Measurements from ENCODE around the gene SLC5A3.

The SLC5A3 gene

DNA sequence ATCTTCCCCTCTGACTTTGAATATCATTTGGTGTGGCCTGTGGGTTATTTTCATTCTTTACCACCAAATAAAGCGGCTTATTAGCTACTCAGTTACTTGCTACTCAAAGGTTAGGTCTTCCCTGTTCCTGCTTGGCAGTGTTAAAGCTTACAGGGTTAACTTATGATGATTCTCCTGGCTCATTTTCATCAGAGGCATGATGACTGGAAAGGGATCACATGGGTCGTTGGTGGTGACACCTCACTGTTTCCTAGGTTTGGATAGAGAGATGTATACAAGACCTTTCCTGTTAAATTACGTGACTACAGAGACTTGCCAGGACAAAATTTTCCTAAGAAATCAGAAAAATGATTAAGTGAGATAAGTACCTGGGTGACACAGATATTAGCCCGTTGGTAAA lies 27.4 kb downstream of the SLC5A3 start:
- no peak for DNase-seq (ENCODE audit: low read depth)

DNA sequence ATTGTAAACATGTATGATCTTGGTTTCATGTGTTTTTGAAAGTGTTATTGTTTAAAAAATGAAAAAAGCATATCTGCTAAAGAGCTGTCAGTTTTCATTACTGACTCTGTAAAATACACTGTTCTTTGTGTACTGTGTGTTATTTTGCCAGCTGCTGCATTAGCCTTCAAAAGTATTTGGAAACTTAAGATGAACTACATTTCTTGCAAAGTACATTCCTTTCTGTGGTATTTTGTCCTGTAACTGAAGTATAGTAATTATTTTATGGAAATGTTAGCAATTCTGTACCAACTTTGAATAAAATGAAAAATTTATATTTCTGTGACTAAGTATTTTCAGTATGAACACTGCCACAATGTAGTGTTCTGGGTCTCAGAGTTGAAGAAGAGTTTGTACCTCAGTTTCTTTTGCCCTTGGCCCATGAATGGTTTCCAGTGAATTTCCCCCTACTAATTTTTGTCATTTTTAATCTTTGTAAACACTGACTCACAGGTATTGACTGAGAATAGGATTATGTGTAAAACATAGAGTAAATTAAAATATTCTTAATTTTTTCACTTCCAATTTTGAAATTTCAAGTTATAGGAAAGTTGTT lies 32.7 kb downstream of the SLC5A3 start:
- DNase-seq (ENCODE audit: low read depth): no peak

DNA sequence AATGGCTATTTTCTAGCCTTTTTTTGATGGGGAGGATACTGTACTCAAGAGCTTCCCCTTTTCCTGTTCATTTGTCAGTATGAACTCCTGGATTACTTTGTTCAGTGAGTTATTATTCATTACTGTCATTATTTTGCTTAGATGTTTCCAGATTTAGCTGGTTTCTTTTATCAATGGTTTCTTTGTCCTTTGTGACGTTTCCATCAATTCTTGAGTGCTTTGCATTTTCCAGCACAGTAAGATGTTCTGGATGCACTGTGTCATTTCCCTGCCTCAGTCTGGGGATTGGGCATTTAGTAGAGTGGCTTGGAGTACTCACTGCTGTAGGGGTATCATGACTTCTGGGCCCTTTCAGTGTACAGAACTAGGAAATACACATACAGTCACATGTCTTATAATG lies 34.2 kb downstream of the SLC5A3 start:
- no peak for DNase-seq (ENCODE audit: low read depth)

DNA sequence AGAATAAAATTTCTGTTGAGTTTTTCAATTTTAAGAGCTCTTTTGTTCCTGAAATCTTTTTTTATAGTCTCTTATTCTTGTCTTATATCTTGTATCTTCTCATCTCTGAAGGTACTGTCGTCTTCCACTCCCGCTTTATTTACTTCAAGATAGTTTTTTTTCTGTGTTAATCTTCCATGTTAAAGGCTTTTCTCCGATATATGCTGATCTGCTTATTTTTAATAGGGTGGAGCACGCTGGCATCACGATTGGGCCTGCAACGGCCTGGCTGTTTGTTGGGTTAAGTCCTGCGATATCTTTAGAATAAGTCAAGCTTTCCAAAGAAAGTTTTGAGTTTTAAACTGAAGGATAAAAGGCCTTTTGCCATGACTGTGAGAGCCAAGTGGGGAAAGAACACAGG lies 35.7 kb downstream of the SLC5A3 start:
- no peak for DNase-seq (ENCODE audit: low read depth)

DNA sequence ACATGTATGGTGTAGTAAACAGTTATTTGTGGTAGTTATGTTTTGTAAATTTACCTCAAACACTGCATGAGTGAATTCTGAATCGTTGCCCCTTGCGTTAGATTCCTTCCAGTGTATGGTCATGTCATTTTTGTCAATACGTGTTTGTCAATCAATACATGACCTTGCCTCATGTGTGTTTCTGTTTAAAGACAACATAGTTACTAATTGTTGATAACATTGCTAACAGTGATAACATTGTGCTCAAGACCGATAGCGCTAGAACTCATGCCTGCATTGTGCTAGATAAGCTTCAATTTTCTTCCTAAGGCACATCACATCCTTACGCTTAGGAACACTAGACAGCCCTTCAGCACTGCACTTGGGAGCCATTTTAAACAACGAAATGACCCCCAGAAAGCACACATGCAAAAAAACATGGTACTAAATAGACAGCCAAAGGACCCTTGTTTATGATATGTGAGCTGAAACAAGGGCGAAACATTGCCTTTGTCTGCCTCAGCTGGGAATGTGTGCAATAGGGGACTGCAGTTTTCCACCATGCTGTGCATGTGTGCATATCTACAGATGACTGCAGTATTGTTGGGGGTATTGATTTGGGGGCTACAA lies 37.3 kb downstream of the SLC5A3 start:
- DNase-seq (ENCODE audit: low read depth): no peak

DNA sequence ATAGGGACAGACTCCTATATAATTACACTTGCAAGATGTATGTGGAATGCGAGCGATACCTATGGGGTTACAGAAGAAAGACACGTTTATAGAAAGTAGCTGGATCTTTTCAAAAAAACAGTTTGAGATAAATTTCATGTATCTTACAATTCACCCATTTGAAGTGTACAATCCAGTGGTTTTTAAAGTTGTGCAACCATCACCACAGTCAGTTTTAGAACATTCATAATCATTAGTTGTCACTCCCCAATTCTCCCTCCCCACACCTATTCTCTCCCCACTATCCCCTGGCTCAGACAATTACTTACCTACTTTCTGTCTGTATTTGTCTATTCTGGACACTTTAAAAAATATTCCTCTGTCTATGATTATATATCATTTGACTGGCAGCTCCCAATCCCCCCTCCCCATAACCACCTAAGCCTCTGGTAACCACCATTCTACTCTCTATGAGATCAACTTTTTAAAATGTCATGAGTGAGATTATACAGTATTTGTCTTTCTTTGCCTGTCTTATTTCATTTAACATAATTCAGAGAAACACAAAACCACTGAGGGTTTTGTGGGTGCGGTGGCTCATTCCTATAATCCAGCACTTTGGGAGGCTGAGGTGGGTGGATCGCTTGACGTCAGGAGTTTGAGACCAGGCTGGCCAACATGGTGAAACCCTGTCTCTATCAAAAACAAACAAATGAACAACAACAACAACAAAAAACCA lies 39.1 kb downstream of the SLC5A3 start:
- no peak for DNase-seq (ENCODE audit: low read depth)

DNA sequence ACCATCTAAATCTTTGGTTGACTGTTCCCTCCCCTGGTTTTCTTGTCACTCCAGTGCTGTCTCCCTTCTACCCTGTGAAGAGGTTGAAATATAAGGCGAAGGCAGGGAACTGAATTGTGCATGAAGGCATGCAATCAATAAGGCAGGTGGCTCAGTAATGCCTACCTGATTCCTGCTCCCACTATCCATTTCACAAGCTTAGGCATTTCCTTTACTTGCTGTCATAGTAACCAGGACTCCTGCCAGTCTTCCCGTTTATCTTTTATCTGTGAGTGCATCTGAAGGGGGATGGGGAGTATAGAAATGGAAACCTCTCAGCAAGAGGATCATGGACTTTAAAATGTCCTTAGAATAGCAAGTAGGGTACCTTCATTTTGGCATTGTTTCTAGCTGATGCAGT lies 40.5 kb downstream of the SLC5A3 start:
- DNase-seq (ENCODE audit: low read depth): no peak

DNA sequence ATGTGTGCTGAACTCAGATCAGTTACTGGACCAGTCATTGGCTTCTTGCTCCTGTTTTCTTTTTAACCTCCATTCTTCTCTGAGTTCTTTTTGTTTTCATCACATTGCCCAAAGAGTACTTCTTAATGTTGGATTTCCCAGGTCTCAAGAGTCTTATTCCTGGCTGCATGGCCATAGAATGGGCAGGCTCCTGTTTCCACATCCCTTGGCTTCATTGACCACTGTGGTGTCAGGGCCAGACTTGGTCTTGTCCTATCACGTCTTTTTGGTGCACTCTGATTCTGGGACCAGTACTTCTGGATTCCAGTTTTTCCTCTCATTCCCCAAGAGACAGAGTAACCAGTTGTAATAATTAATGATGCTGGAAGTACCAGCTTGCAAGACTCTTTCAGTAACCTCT lies 41.8 kb downstream of the SLC5A3 start:
- DNase-seq (ENCODE audit: low read depth): no peak

DNA sequence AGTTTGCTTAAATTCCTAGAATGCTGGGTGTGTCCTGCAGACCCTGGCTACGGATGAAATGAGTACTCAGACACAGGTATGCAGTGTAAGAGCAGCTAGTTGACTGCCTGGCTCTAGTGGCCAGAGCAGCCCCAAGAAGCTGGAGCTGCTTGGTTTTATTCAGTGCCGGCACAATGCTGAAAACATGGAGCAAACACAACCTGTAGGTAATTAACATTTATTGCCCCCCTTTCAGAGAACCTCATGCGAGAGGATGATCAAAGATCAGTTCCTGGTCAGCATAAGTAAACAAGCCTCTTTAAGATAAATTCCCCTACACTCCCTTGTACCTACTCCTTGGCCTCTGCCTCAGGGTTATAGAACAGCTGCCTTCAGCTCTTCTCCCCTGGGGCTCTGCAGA lies 43.2 kb downstream of the SLC5A3 start:
- DNase-seq (ENCODE audit: low read depth): no peak

DNA sequence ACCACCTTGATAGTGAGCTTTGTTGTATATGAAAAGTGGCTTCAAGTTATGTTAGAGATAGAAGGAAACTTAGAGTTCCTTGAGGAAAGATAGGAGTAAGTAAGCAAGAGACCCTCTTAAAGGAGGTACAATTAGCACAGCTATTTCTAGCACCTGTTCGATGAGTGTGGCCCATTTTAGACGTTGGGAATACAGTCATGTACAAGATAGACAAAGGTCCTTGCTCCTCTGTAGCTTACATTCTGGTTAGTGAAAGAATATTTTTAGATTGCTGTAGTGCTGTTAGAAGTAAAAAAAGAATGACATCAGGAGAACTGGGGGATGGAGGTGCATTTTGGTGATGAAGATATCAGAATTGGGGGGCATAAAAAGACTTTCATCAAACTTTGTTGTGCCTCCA lies 47.5 kb downstream of the SLC5A3 start:
- no peak for DNase-seq (ENCODE audit: low read depth)

DNA sequence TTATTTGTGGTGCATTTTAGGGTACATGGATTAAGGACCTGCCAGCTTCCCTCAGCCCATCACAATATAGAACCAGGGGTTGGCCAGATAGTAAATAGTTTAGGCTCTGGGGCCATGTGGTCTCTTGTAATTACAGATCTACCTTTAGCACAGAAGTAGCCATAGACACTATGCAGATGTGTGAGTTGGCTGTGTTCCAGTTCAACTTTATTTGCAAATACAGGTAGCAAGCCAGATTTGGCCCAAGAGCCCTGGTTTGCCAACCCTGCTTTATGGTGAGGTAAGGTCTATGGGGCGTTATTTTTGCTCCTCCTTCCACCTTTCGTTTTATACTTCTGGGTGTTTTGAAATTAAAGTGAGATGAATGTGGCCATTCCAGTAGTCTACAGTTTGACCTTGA lies 48.7 kb downstream of the SLC5A3 start:
- no peak for DNase-seq (ENCODE audit: low read depth)

All from activated T-helper 1 cell treated with Interleukin-2 at 50 U/mL for 16 hours (primary cell).